GM18909 (cell line): Measurements from ENCODE around the gene NR2C2.

Experiments used
- ATAC-seq: cut with Tn5 transposase; IDR thresholded peaks from one replicate; pipeline ENCODE4 v1.9.1; 2021; ENCODE audit warnings: mild to moderate bottlenecking; ENCODE audit not compliant: unreplicated experiment, poor library complexity

The NR2C2 gene

GRCh38 chr3:14921034-14921616 is 26.3 kb upstream of the NR2C2 start:
- ATAC-seq, result peak; percentile 84

- ATAC-seq, result no peak
Measured at GRCh38 chr3:14921811-14922705, 25.3 kb upstream of the NR2C2 start.

GRCh38 chr3:14922863-14923262 is 24.5 kb upstream of the NR2C2 start:
- ATAC-seq, result no peak

GRCh38 chr3:14923476-14923875 is 23.9 kb upstream of the NR2C2 start:
- no peak for ATAC-seq

GRCh38 chr3:14925729-14926591 is 21.4 kb upstream of the NR2C2 start:
- ATAC-seq, result no peak

- ATAC-seq, result no peak
Measured at GRCh38 chr3:14926592-14926991, 20.8 kb upstream of the NR2C2 start.

GRCh38 chr3:14927308-14927707 is 20.1 kb upstream of the NR2C2 start:
- ATAC-seq, result no peak

- no peak for ATAC-seq
Measured at GRCh38 chr3:14929310-14930074, 17.9 kb upstream of the NR2C2 start.

GRCh38 chr3:14933820-14934425 is 13.5 kb upstream of the NR2C2 start:
- no peak for ATAC-seq

- no peak for ATAC-seq
Measured at GRCh38 chr3:14935592-14936345, 11.6 kb upstream of the NR2C2 start.

- ATAC-seq, result no peak
Measured at GRCh38 chr3:14938954-14939353, 8.4 kb upstream of the NR2C2 start.

GRCh38 chr3:14941871-14942270 is 5.5 kb upstream of the NR2C2 start:
- no peak for ATAC-seq

- peak; percentile 30 for ATAC-seq
Measured at GRCh38 chr3:14943042-14943441, 4.3 kb upstream of the NR2C2 start.

GRCh38 chr3:14946236-14946635 is 1.1 kb upstream of the NR2C2 start:
- no peak for ATAC-seq

- no peak for ATAC-seq
Measured at GRCh38 chr3:14946739-14947099, 664 bp upstream of the NR2C2 start.

- peak; percentile 86 for ATAC-seq
Measured at GRCh38 chr3:14947886-14948608, 664 bp downstream of the NR2C2 start.

GRCh38 chr3:14948609-14949038 is 1.2 kb downstream of the NR2C2 start:
- ATAC-seq, result peak; percentile 0

GRCh38 chr3:14949126-14949525 is 1.7 kb downstream of the NR2C2 start:
- no peak for ATAC-seq
